Measurements from ENCODE around the gene IGSF9. TPM values are rescaled to one million over a fixed set of nuclear protein-coding genes. Genes with fewer than 3 reads are reported as not detected.

Gene IGSF9
- total RNA-seq, 2 donors from 2014 or later, result 0.99 TPM; not detected in 1

DNA sequence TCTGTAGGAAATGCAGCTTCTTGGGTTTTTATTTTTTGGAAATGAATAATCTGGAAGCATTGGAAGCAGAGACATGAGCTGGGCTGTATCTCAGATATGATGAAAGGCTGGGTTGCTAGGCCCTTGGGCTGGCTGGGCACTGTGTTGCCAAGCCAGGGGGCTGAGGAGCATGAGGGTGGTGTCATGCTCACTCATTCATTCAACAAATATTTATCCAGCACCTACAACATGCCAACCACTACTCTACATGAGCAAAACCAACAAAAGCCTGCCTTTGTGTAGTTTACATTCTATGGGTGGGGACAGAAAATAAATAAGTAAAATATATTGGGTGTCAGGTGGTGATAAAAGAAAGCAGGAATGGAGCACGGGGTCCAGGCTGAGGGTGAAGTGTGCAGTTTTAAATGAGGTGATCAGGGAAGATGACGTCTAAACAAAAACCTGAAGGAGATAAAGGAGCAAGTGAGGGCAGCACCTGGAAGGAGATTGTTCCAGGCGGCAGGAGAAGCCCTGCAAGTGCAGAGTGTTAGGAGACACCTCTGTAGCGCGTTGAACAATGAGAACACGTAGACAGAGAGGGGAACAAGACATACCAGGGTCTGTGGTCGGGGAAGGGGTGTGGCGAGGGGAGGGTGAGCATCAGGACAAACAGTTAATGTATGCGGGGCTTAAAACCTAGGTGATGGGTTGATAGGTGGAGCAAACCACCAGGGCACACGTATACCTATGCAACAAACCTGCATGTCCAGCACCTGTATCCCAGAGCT is 31.0 kb downstream of the IGSF9 start:
- no peak overlapping the region for H3K4me3 ChIP-seq
- peaks cover 20% of the 10 kb centered on the region for H3K36me3 ChIP-seq
- H3K9me3 ChIP-seq, result no peaks in the 10 kb centered on the region
- ATAC-seq (ENCODE audit: insufficient number of reproducible peaks, low FRiP score, low read depth) (no peak), DNase-seq (ENCODE audit: low spot score) (no peak)
- TF ChIP-seq, protein P1, sequence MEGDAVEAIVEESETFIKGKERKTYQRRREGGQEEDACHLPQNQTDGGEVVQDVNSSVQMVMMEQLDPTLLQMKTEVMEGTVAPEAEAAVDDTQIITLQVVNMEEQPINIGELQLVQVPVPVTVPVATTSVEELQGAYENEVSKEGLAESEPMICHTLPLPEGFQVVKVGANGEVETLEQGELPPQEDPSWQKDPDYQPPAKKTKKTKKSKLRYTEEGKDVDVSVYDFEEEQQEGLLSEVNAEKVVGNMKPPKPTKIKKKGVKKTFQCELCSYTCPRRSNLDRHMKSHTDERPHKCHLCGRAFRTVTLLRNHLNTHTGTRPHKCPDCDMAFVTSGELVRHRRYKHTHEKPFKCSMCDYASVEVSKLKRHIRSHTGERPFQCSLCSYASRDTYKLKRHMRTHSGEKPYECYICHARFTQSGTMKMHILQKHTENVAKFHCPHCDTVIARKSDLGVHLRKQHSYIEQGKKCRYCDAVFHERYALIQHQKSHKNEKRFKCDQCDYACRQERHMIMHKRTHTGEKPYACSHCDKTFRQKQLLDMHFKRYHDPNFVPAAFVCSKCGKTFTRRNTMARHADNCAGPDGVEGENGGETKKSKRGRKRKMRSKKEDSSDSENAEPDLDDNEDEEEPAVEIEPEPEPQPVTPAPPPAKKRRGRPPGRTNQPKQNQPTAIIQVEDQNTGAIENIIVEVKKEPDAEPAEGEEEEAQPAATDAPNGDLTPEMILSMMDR (IDR thresholded peaks at IDR 0.05), result no peak
- no peak overlapping the region for H3K27ac ChIP-seq
- H3K27me3 ChIP-seq (replicated peaks; ENCODE audit: insufficient read depth), result no peaks in the 10 kb centered on the region
- peaks cover 17 to 62% of the 10 kb centered on the region in 2 donors for H3K4me1 ChIP-seq (ENCODE audit: control insufficient read depth in 1 of 2, low read depth in 2 of 2)

GRCh38 chr1:159913451-159914192 is 31.8 kb downstream of the IGSF9 start:
- TF ChIP-seq, protein P1 (IDR thresholded peaks at IDR 0.05), result no peak
- H3K36me3 ChIP-seq, result peaks cover 12% of the 10 kb centered on the region
- H3K4me1 ChIP-seq (ENCODE audit: control insufficient read depth in 1 of 2, low read depth in 2 of 2), result peaks cover 17 to 55% of the 10 kb centered on the region in 2 donors
- ATAC-seq (ENCODE audit: insufficient number of reproducible peaks, low FRiP score, low read depth) (no peak), DNase-seq (ENCODE audit: low spot score) (no peak)
- H3K9me3 ChIP-seq, result no peaks in the 10 kb centered on the region
- no peak overlapping the region for H3K4me3 ChIP-seq
- H3K27ac ChIP-seq, result no peak overlapping the region
- no peaks in the 10 kb centered on the region for H3K27me3 ChIP-seq (replicated peaks; ENCODE audit: insufficient read depth)

GRCh38 chr1:159911326-159912070 is 33.9 kb downstream of the IGSF9 start:
- no peak for ATAC-seq (ENCODE audit: insufficient number of reproducible peaks, low FRiP score, low read depth)
- Histone ChIP-seq H3K27me3 (replicated peaks; ENCODE audit: insufficient read depth) (no peaks in the 10 kb centered on the region), H3K4me1 (ENCODE audit: control insufficient read depth in 1 of 2, low read depth in 2 of 2) (peaks cover 12 to 35% of the 10 kb centered on the region in 2 donors), H3K36me3 (no peaks in the 10 kb centered on the region), H3K27ac (peak overlapping the region; percentile 30 to 75), H3K9me3 (no peaks in the 10 kb centered on the region), H3K4me3 (no peak overlapping the region)
- DNase-seq (ENCODE audit: low spot score), result no peak
- TF ChIP-seq, protein P1 (IDR thresholded peaks at IDR 0.05), result no peak

- H3K27me3 ChIP-seq (replicated peaks; ENCODE audit: insufficient read depth), result no peaks in the 10 kb centered on the region
- H3K27ac ChIP-seq, result no peak overlapping the region
- no peak for ATAC-seq (ENCODE audit: insufficient number of reproducible peaks, low FRiP score, low read depth)
- DNase-seq (ENCODE audit: low spot score), result no peak
- TF ChIP-seq, protein P1 (IDR thresholded peaks at IDR 0.05), result no peak
- no peak overlapping the region for H3K4me3 ChIP-seq
- H3K4me1 ChIP-seq (ENCODE audit: control insufficient read depth in 1 of 2, low read depth in 2 of 2), result peaks cover 10 to 20% of the 10 kb centered on the region in 2 donors
- H3K9me3 ChIP-seq, result no peaks in the 10 kb centered on the region
- H3K36me3 ChIP-seq, result no peaks in the 10 kb centered on the region
These were observed 37.1 kb downstream of the IGSF9 start for GRCh38 chr1:159908031-159908940.
